ENCODE results near the gene ROR2.

GRCh38 chr9:91781906-91782305, 168.1 kb downstream of the ROR2 start:
- no peak for TF ChIP-seq CTCF (IDR thresholded peaks at IDR 0.05)
- no peak for TF ChIP-seq ZFX (IDR thresholded peaks at IDR 0.05; ENCODE audit: borderline replicate concordance)

All from 22Rv1 (cell line).